SU-DHL-6 (cell line): ENCODE results near the gene CEACAM6.

ENCODE experiments used
- EZH2phosphoT487 ChIP-seq: fragments of 200-600 bp; sonication (generic), shearing (Covaris generic); conservative IDR thresholded peaks from 2 replicates; pipeline ENCODE4 v1.6.1; 2018; ENCODE audit warnings: mild to moderate bottlenecking, antibody characterized with exemption, low read length, moderate library complexity, mixed read lengths
- TF ChIP-seq, protein P1 (sequence below): fragments of 200-600 bp; sonication (generic); IDR thresholded peaks from one replicate; pipeline ENCODE4 v1.5.1; 2017; ENCODE audit warnings: antibody characterized with exemption, mild to moderate bottlenecking, low read length, moderate library complexity; ENCODE audit not compliant: insufficient read depth, poor library complexity, severe bottlenecking

- TF ChIP-seq, protein P1, sequence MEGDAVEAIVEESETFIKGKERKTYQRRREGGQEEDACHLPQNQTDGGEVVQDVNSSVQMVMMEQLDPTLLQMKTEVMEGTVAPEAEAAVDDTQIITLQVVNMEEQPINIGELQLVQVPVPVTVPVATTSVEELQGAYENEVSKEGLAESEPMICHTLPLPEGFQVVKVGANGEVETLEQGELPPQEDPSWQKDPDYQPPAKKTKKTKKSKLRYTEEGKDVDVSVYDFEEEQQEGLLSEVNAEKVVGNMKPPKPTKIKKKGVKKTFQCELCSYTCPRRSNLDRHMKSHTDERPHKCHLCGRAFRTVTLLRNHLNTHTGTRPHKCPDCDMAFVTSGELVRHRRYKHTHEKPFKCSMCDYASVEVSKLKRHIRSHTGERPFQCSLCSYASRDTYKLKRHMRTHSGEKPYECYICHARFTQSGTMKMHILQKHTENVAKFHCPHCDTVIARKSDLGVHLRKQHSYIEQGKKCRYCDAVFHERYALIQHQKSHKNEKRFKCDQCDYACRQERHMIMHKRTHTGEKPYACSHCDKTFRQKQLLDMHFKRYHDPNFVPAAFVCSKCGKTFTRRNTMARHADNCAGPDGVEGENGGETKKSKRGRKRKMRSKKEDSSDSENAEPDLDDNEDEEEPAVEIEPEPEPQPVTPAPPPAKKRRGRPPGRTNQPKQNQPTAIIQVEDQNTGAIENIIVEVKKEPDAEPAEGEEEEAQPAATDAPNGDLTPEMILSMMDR: no peak
- no peak for TF ChIP-seq EZH2phosphoT487
Measured at GRCh38 chr19:41709951-41710645, 45.2 kb upstream of the CEACAM6 start.
